GM12878 (cell line): ENCODE results near the gene MYRFL.

ENCODE experiments used
- BACH1 ChIP-seq: fragments of 450-650 bp; IDR thresholded peaks from 2 replicates; pipeline ENCODE4 v1.6.1; 2017; ENCODE audit warnings: mild to moderate bottlenecking, borderline replicate concordance
- CHD2 ChIP-seq: IDR thresholded peaks from 2 replicates; pipeline ENCODE4 v1.6.1; 2011; ENCODE audit warnings: low read depth, low read length, improper control_type of control experiment, borderline replicate concordance
- HDAC6 ChIP-seq: fragments of 200-600 bp; sonication (generic); IDR thresholded peaks from one replicate; pipeline ENCODE4 v1.8.0; 2017; ENCODE audit warnings: antibody characterized with exemption; ENCODE audit not compliant: unreplicated experiment
- JUNB ChIP-seq: IDR thresholded peaks from 2 replicates; pipeline ENCODE4 v1.6.1; 2016; ENCODE audit warnings: antibody characterized with exemption, mild to moderate bottlenecking
- NR2C1 ChIP-seq: fragments of 450-650 bp; IDR thresholded peaks from 2 replicates; pipeline ENCODE4 v1.6.1; 2017; ENCODE audit warnings: antibody characterized with exemption, mild to moderate bottlenecking, moderate library complexity
- POLR2A ChIP-seq: IDR thresholded peaks from 2 replicates; pipeline ENCODE4 v1.6.1; 2011; ENCODE audit warnings: low read depth, mild to moderate bottlenecking, low read length
- POLR2AphosphoS5 ChIP-seq: IDR thresholded peaks from 2 replicates; pipeline ENCODE4 v1.6.1; 2011; ENCODE audit warnings: mild to moderate bottlenecking, low read length, inconsistent platforms
- SMAD1 ChIP-seq: fragments of 450-650 bp; IDR thresholded peaks from 2 replicates; pipeline ENCODE4 v1.6.1; 2018; ENCODE audit warnings: mild to moderate bottlenecking, low read depth; ENCODE audit not compliant: partially characterized antibody
- TF ChIP-seq, protein P1 (sequence below), 3 experiments: IDR thresholded peaks in 2 of 3; conservative IDR thresholded peaks in 1 of 3; 2 replicates each; pipeline ENCODE4 v1.5.1; 2011; ENCODE audit warnings: low read depth in 3 of 3, low read length in 3 of 3, mild to moderate bottlenecking in 3 of 3, control low read depth in 2 of 3, moderate library complexity in 2 of 3, inconsistent platforms in 1 of 3, mixed read lengths in 1 of 3; ENCODE audit not compliant: control insufficient read depth in 2 of 3, insufficient read depth in 1 of 3; ENCODE audit errors: extremely low read depth in 1 of 3
- TF ChIP-seq, protein P2 (sequence below): IDR thresholded peaks from 2 replicates; pipeline ENCODE4 v1.6.1; 2012; ENCODE audit warnings: low read depth, low read length, improper control_type of control experiment

DNA sequence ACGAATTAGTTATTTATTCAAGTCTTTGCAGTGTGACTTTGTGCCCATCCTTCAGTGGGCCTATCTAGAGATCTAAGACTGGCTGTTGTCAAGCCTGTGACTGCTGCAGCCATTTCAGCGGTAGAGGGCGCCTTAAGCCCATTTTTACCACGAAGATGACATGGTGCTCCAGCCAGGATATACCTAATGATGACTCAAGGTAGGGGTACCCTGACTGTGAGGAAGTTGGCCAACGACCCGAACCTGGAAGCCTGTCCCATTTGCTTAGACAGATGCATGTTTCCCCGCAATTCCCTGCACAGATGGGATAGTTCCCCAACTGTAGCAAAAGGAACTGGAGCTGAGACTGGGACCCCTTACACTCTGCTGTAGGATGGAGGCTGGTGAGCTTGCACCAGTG lies 45.1 kb upstream of the MYRFL start:
- no peak for TF ChIP-seq HDAC6
- TF ChIP-seq, protein P1, sequence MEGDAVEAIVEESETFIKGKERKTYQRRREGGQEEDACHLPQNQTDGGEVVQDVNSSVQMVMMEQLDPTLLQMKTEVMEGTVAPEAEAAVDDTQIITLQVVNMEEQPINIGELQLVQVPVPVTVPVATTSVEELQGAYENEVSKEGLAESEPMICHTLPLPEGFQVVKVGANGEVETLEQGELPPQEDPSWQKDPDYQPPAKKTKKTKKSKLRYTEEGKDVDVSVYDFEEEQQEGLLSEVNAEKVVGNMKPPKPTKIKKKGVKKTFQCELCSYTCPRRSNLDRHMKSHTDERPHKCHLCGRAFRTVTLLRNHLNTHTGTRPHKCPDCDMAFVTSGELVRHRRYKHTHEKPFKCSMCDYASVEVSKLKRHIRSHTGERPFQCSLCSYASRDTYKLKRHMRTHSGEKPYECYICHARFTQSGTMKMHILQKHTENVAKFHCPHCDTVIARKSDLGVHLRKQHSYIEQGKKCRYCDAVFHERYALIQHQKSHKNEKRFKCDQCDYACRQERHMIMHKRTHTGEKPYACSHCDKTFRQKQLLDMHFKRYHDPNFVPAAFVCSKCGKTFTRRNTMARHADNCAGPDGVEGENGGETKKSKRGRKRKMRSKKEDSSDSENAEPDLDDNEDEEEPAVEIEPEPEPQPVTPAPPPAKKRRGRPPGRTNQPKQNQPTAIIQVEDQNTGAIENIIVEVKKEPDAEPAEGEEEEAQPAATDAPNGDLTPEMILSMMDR (IDR thresholded peaks at IDR 0.05 in 2 of 3, conservative IDR thresholded peaks at IDR 0.05 in 1 of 3; ENCODE audit: control insufficient read depth in 2 of 3, extremely low read depth in 1 of 3, insufficient read depth in 1 of 3, low read depth in 3 of 3, low read length in 3 of 3): peak; percentile 24 to 39 (median 39); a peak in 4 of 6 replicates
- TF ChIP-seq POLR2A: no peak
- no peak for TF ChIP-seq CHD2
- TF ChIP-seq, protein P2, sequence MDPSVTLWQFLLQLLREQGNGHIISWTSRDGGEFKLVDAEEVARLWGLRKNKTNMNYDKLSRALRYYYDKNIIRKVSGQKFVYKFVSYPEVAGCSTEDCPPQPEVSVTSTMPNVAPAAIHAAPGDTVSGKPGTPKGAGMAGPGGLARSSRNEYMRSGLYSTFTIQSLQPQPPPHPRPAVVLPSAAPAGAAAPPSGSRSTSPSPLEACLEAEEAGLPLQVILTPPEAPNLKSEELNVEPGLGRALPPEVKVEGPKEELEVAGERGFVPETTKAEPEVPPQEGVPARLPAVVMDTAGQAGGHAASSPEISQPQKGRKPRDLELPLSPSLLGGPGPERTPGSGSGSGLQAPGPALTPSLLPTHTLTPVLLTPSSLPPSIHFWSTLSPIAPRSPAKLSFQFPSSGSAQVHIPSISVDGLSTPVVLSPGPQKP: no peak
- no peak for TF ChIP-seq JUNB
- TF ChIP-seq SMAD1: no peak
- no peak for TF ChIP-seq POLR2AphosphoS5
- no peak for TF ChIP-seq BACH1
- no peak for TF ChIP-seq NR2C1
